HUDEP-2 (cell line): Measurements from ENCODE around the gene PRRT1.
"Not testable (repeated sequence)": the region's sequence is repeated elsewhere in the genome, so short reads cannot be mapped to it uniquely, and the experiment has no call there.

ENCODE experiments used
- DNase-seq, 76 experiments: peaks; one replicate each; lab custom pipeline; 2025; ENCODE audit not compliant: unreplicated experiment in 76 of 76; lab: John Stamatoyannopoulos, UW

PRRT1 gene

GRCh38 chr6:32151863-32152768 is at the start of gene PRRT1:
TSS of gene PRRT1 (minus strand) at chr6:32151939. CDS start at chr6:32151827, 112 bp downstream.
- DNase-seq: no peak

- no peak for DNase-seq
These were observed 49.2 kb upstream of the PRRT1 start for GRCh38 chr6:32200711-32201475.

GRCh38 chr6:32198866-32199265 is 47.1 kb upstream of the PRRT1 start:
- no peak for DNase-seq

GRCh38 chr6:32198345-32198696 is 46.6 kb upstream of the PRRT1 start:
- DNase-seq: no peak

- DNase-seq: peak in 15 of 76 experiments; percentile 16 to 50 (median 32)
These were observed 45.2 kb upstream of the PRRT1 start for GRCh38 chr6:32196682-32197616.

- DNase-seq: peak in 52 of 76 experiments; percentile 25 to 98 (median 57)
These were observed 44.4 kb upstream of the PRRT1 start for GRCh38 chr6:32195902-32196681.

GRCh38 chr6:32195652-32195901 is 43.8 kb upstream of the PRRT1 start:
- peak in 75 of 76 experiments; percentile 98 to 100 (median 100) for DNase-seq

GRCh38 chr6:32194825-32195651 is 43.3 kb upstream of the PRRT1 start:
- peak in 51 of 76 experiments; percentile 14 to 78 (median 51) for DNase-seq

GRCh38 chr6:32194388-32194787 is 42.6 kb upstream of the PRRT1 start:
- no peak for DNase-seq

GRCh38 chr6:32193096-32193495 is 41.4 kb upstream of the PRRT1 start:
- not testable (repeated sequence) for DNase-seq

GRCh38 chr6:32192608-32193039 is 40.9 kb upstream of the PRRT1 start, which contains the start of gene GPSM3:
TSS of gene GPSM3 (minus strand) at chr6:32192643. CDS start at chr6:32192513, 130 bp downstream.
- peak in 12 of 76 experiments; percentile 17 to 47 (median 28) for DNase-seq

- DNase-seq: no peak
These were observed 40.2 kb upstream of the PRRT1 start for GRCh38 chr6:32191696-32192607.

- DNase-seq: no peak
These were observed 39.4 kb upstream of the PRRT1 start for GRCh38 chr6:32190911-32191677.

GRCh38 chr6:32190054-32190851 is 38.5 kb upstream of the PRRT1 start, which contains the start of gene PBX2:
TSS of gene PBX2 (minus strand) at chr6:32190202. CDS start at chr6:32189915, 287 bp downstream.
- peak in 72 of 76 experiments; percentile 50 to 97 (median 88) for DNase-seq

GRCh38 chr6:32189742-32190053 is 38.0 kb upstream of the PRRT1 start:
- DNase-seq: no peak

- peak in 1 of 76 experiments; percentile 49 for DNase-seq
These were observed 37.5 kb upstream of the PRRT1 start for GRCh38 chr6:32189069-32189741.
